H1 (cell line): ENCODE data around the gene COPG1. TPM values are rescaled to one million over a fixed set of nuclear protein-coding genes. Genes with fewer than 3 reads are reported as not detected.

Experiments
- CTCF ChIA-PET: fragments of 300-600 bp; sonication (Branson Sonifier 250); formaldehyde crosslinking; loops from one replicate; lab custom pipeline; 2021; ENCODE audit not compliant: partially characterized antibody; lab: Charles Lee
- POLR2A ChIA-PET: fragments of 300-600 bp; sonication (Branson Sonifier 250); formaldehyde crosslinking; loops from one replicate; lab custom pipeline; 2021; ENCODE audit warnings: inconsistent platforms; ENCODE audit not compliant: partially characterized antibody; lab: Charles Lee
- DNase-seq, 2 experiments: peaks; one replicate each; pipeline versions ENCODE4 v3.0.0 to v3.0.0-alpha.2; 2010 to 2022; ENCODE audit warnings: low spot score in 2 of 2, low read depth in 1 of 2, mixed read lengths in 1 of 2
- FAIRE-seq: peaks from 2 replicates; lab custom pipeline; 2011; peaks lifted over from hg19 to GRCh38; lab: Jason Lieb, UNC
- H2AFZ ChIP-seq: 2 replicates; pipeline ENCODE4 v1.8.1; 2012; ENCODE audit warnings: low read length, inconsistent platforms
- H2AK5ac ChIP-seq: 2 replicates; pipeline ENCODE4 v1.6.1; 2013; ENCODE audit warnings: low read depth, low read length
- H2BK120ac ChIP-seq: replicated peaks from 2 replicates; pipeline ENCODE3; 2013; ENCODE audit warnings: low read depth, low read length, inconsistent platforms
- H2BK12ac ChIP-seq: 2 replicates; pipeline ENCODE4 v1.6.1; 2013; ENCODE audit warnings: low read depth, low read length
- H2BK15ac ChIP-seq: 2 replicates; pipeline ENCODE4 v1.6.1; 2013; ENCODE audit warnings: low read length
- H2BK20ac ChIP-seq: 2 replicates; pipeline ENCODE4 v1.6.1; 2013; ENCODE audit warnings: low read length
- H2BK5ac ChIP-seq: 2 replicates; pipeline ENCODE4 v1.6.1; 2013; ENCODE audit warnings: low read depth, low read length
- H3K14ac ChIP-seq: 2 replicates; pipeline ENCODE4 v1.6.1; 2013; ENCODE audit warnings: inconsistent platforms; ENCODE audit not compliant: insufficient read length
- H3K18ac ChIP-seq: 2 replicates; pipeline ENCODE4 v1.6.1; 2013; ENCODE audit warnings: low read length; ENCODE audit errors: extremely low read depth
- H3K23ac ChIP-seq: 2 replicates; pipeline ENCODE4 v1.6.1; 2013; ENCODE audit warnings: inconsistent platforms; ENCODE audit not compliant: insufficient read length
- H3K23me2 ChIP-seq: 2 replicates; pipeline ENCODE4 v1.6.1; 2013; ENCODE audit warnings: low read depth, low read length
- H3K27ac ChIP-seq: 2 replicates; pipeline ENCODE4 v1.6.1; 2011; ENCODE audit warnings: low read depth, low read length, inconsistent platforms
- H3K27me3 ChIP-seq, 4 experiments: replicated peaks in 1 of 4; 1 replicate in 1 of 4; 2 replicates in 3 of 4; pipeline versions ENCODE4 v1.6.1 to v1.8.1; 2011 to 2013; ENCODE audit warnings: low read length in 3 of 4, mild to moderate bottlenecking in 3 of 4, inconsistent platforms in 2 of 4, mixed read lengths in 2 of 4, moderate library complexity in 1 of 4; ENCODE audit not compliant: control insufficient read depth in 3 of 4, insufficient read depth in 3 of 4; ENCODE audit errors: extremely low read depth in 1 of 4
- H3K36me3 ChIP-seq, 4 experiments: 2 replicates each; pipeline versions ENCODE4 v1.6.1 to v1.8.1; 2011 to 2013; ENCODE audit warnings: mild to moderate bottlenecking in 4 of 4, low read length in 3 of 4, moderate library complexity in 2 of 4, control low read depth in 1 of 4, inconsistent platforms in 1 of 4; ENCODE audit not compliant: insufficient read depth in 4 of 4, control insufficient read depth in 2 of 4
- H3K4ac ChIP-seq: replicated peaks from 2 replicates; pipeline ENCODE3; 2013; ENCODE audit warnings: low read length, low read depth, mixed read lengths, inconsistent platforms; ENCODE audit not compliant: insufficient read length
- H3K4me1 ChIP-seq, 4 experiments: replicated peaks in 1 of 4; 1 replicate in 1 of 4; 2 replicates in 3 of 4; pipeline versions ENCODE4 v1.6.1 to v1.8.1; 2011 to 2013; ENCODE audit warnings: low read length in 3 of 4, inconsistent platforms in 2 of 4, mixed read lengths in 1 of 4; ENCODE audit not compliant: insufficient read depth in 4 of 4, control insufficient read depth in 3 of 4
- H3K4me2 ChIP-seq, 2 experiments: 2 replicates each; pipeline versions ENCODE4 v1.6.1 to v1.8.1; 2011 to 2013; ENCODE audit warnings: low read depth in 2 of 2, low read length in 2 of 2, control low read depth in 1 of 2, inconsistent platforms in 1 of 2, mild to moderate bottlenecking in 1 of 2; ENCODE audit not compliant: insufficient read depth in 1 of 2
- H3K4me3 ChIP-seq, 4 experiments: fragments of 200-600, 300-600 bp in 1 of 4; sonication (generic), shearing (Covaris generic), sonication (Bioruptor Twin) in 1 of 4; 2 replicates each; pipeline versions ENCODE4 v1.5.1 to v1.8.1; 2011 to 2016; ENCODE audit warnings: low read length in 4 of 4, low read depth in 3 of 4, control low read depth in 2 of 4, inconsistent platforms in 2 of 4, mild to moderate bottlenecking in 2 of 4, mixed read lengths in 1 of 4, moderate library complexity in 1 of 4; ENCODE audit not compliant: insufficient read depth in 2 of 4; ENCODE audit errors: extremely low read depth in 1 of 4
- H3K56ac ChIP-seq: replicated peaks from 2 replicates; pipeline ENCODE3; 2013; ENCODE audit warnings: low read depth, mild to moderate bottlenecking, mixed read lengths, low read length, inconsistent platforms; ENCODE audit not compliant: insufficient read length
- H3K79me1 ChIP-seq: 2 replicates; pipeline ENCODE4 v1.6.1; 2013; ENCODE audit warnings: low read depth, low read length, control low read depth
- H3K79me2 ChIP-seq, 2 experiments: 2 replicates each; pipeline versions ENCODE4 v1.6.1 to v1.8.1; 2012 to 2013; ENCODE audit warnings: low read length in 2 of 2, mild to moderate bottlenecking in 2 of 2, inconsistent platforms in 1 of 2; ENCODE audit not compliant: insufficient read depth in 2 of 2, control insufficient read depth in 1 of 2
- H3K9ac ChIP-seq, 4 experiments: replicated peaks in 1 of 4; 1 replicate in 1 of 4; 2 replicates in 3 of 4; pipeline versions ENCODE4 v1.6.1 to v1.8.1; 2011 to 2013; ENCODE audit warnings: low read depth in 3 of 4, low read length in 3 of 4, control low read depth in 2 of 4, mild to moderate bottlenecking in 2 of 4, moderate library complexity in 2 of 4, inconsistent platforms in 1 of 4; ENCODE audit errors: extremely low read depth in 1 of 4
- H3K9me3 ChIP-seq, 2 experiments: 2 replicates each; pipeline versions ENCODE4 v1.6.1 to v1.8.1; 2012 to 2013; ENCODE audit warnings: mild to moderate bottlenecking in 2 of 2, moderate library complexity in 2 of 2, control low read depth in 1 of 2, inconsistent platforms in 1 of 2, low read depth in 1 of 2, low read length in 1 of 2, mixed read lengths in 1 of 2; ENCODE audit not compliant: insufficient read depth in 2 of 2
- H4K20me1 ChIP-seq, 2 experiments: replicated peaks in 1 of 2; 2 replicates each; pipeline versions ENCODE3 to v1.8.1; 2011 to 2013; ENCODE audit warnings: inconsistent platforms in 2 of 2, low read length in 2 of 2, mild to moderate bottlenecking in 1 of 2; ENCODE audit not compliant: insufficient read depth in 2 of 2, control insufficient read depth in 1 of 2
- H4K5ac ChIP-seq: 2 replicates; pipeline ENCODE4 v1.6.1; 2013; ENCODE audit warnings: low read length, low read depth, mixed read lengths, inconsistent platforms; ENCODE audit not compliant: insufficient read length
- H4K8ac ChIP-seq: 2 replicates; pipeline ENCODE4 v1.8.0; 2013; ENCODE audit warnings: mild to moderate bottlenecking, moderate library complexity, low read length, inconsistent platforms; ENCODE audit not compliant: insufficient read depth; ENCODE audit errors: extremely low read depth
- H4K91ac ChIP-seq: replicated peaks from 2 replicates; pipeline ENCODE3; 2013; ENCODE audit warnings: low read length, mixed read lengths, inconsistent platforms; ENCODE audit not compliant: insufficient read length
- ASH2L ChIP-seq: fragments of 200-600, 300-600 bp; sonication (generic); IDR thresholded peaks from one replicate; pipeline ENCODE4 v1.7.1; 2017; ENCODE audit warnings: low read length
- CHD2 ChIP-seq: IDR thresholded peaks from 2 replicates; pipeline ENCODE4 v1.6.1; 2012; ENCODE audit warnings: low read length, improper control_type of control experiment
- EZH2 ChIP-seq: fragments of 200-600 bp; sonication (generic); IDR thresholded peaks from 2 replicates; pipeline ENCODE4 v1.7.1; 2012; ENCODE audit warnings: low read depth, mild to moderate bottlenecking, moderate library complexity, low read length, inconsistent platforms; ENCODE audit not compliant: severe bottlenecking
- HDAC2 ChIP-seq, 2 experiments: fragments of 300-600 bp in 1 of 2; sonication (generic) in 1 of 2; IDR thresholded peaks; 2 replicates each; pipeline ENCODE4 v1.6.1; 2011 to 2012; ENCODE audit warnings: low read depth in 2 of 2, low read length in 2 of 2, mild to moderate bottlenecking in 2 of 2, moderate library complexity in 2 of 2, borderline replicate concordance in 1 of 2, inconsistent platforms in 1 of 2
- KDM4A ChIP-seq: IDR thresholded peaks from one replicate; pipeline ENCODE4 v1.7.1; 2012; ENCODE audit warnings: low read depth, mild to moderate bottlenecking, moderate library complexity, low read length, inconsistent platforms; ENCODE audit not compliant: severe bottlenecking
- POLR2A ChIP-seq, 2 experiments: IDR thresholded peaks; 1 replicate in 1 of 2; 2 replicates in 1 of 2; pipeline ENCODE4 v1.6.1; 2011; ENCODE audit warnings: low read depth in 2 of 2, low read length in 2 of 2, mild to moderate bottlenecking in 2 of 2; ENCODE audit errors: control extremely low read depth in 1 of 2
- POLR2AphosphoS5 ChIP-seq: IDR thresholded peaks from 2 replicates; pipeline ENCODE4 v1.6.1; 2011; ENCODE audit warnings: low read depth, low read length
- RBBP5 ChIP-seq: IDR thresholded peaks from 2 replicates; pipeline ENCODE4 v1.7.1; 2012; ENCODE audit warnings: low read depth, mild to moderate bottlenecking, inconsistent platforms, low read length, moderate library complexity, borderline replicate concordance
- SIX5 ChIP-seq: IDR thresholded peaks from 2 replicates; pipeline ENCODE4 v1.6.1; 2011; ENCODE audit warnings: mild to moderate bottlenecking, low read depth, low read length
- TAF7 ChIP-seq: optimal IDR thresholded peaks from 2 replicates; pipeline ENCODE3; 2011; ENCODE audit warnings: low read depth, mild to moderate bottlenecking, inconsistent platforms, low read length, moderate library complexity, borderline replicate concordance
- WGBS, 2 experiments: shearing (Covaris generic) in 1 of 2; methylation state at CpG; one replicate each; pipeline versions ENCODE4 v1.1.6 to v1.1.7; 2013 to 2015; ENCODE audit warnings: low lambda C conversion rate in 2 of 2, mixed read lengths in 2 of 2, inconsistent platforms in 1 of 2, low coverage in 1 of 2, missing lambda C conversion rate in 1 of 2; ENCODE audit not compliant: insufficient replicate concordance in 2 of 2, insufficient coverage in 1 of 2, insufficient read length in 1 of 2; ENCODE audit errors: extremely low coverage in 1 of 2, missing lambda C conversion rate in 1 of 2; 5-methylcytosine and 5-hydroxymethylcytosine counted together
- polyA plus RNA-seq, 7 experiments: library from polyadenylated mRNA; depleted of rRNA in 3 of 7; stranded (reverse) in 5 of 7; unstranded in 2 of 7; fragments of >200 nt in 5 of 7; fragments of 200-250 nt in 2 of 7; gene quantifications; 1 replicate in 5 of 7; 2 replicates in 1 of 7; 4 replicates in 1 of 7; pipeline versions ENCODE4 v1.2.1 to v1.2.3, GENCODE V29; 2011 to 2013; ENCODE audit warnings: missing spikeins in 2 of 7, mixed read lengths in 2 of 7
- total RNA-seq: library from RNA; stranded (reverse); fragmentation: NEBNext Ultra II Directional; extraction: Animal tissue kit (Norgen Biotek cat#: 25700); gene quantifications from 2 replicates; pipeline ENCODE4 v1.2.1, GENCODE V29; 2021

COPG1 gene
- total and polyA plus RNA-seq, 2 of the 8 experiments (the other 6 are each of a cell fraction or from before 2014, with no cell fraction given): 52.7 to 106 TPM

- Histone ChIP-seq H2BK12ac (0 out of 2 replicates have a peak overlapping the region, but pooled peaks have one; percentile 39), H3K23ac (no peak overlapping the region), H3K79me1 (no peaks in the 10 kb centered on the region), H3K4ac (peak overlapping the region; percentile 90), H2AFZ (no peak overlapping the region), H4K91ac (peak overlapping the region; percentile 95), H4K20me1 (peaks cover 0 to 2% of the 10 kb centered on the region in 2 experiments), H3K27me3 (no peaks in the 10 kb centered on the region), H3K27ac (peak overlapping the region; percentile 74), H3K14ac (no peak overlapping the region), H3K4me1 (peaks cover 4 to 9% (median 5%) of the 10 kb centered on the region in 4 experiments), H3K56ac (peak overlapping the region; percentile 74), H3K23me2 (peaks cover 2% of the 10 kb centered on the region; the same call in 1 of the 2 replicates), H3K9ac (peak overlapping the region; percentile 92 to 99 (median 95)), H4K8ac (peak overlapping the region; percentile 97; the same call in 1 of the 2 replicates), H2BK120ac (no peak overlapping the region), H3K4me2 (peak overlapping the region; percentile 83 to 90), H2BK20ac (0 out of 2 replicates have a peak overlapping the region, but pooled peaks have one; percentile 6), H4K5ac (peak overlapping the region; percentile 34), H3K4me3 (peak overlapping the region; percentile 78 to 99 (median 89)), H2BK5ac (peak overlapping the region; percentile 90), H3K9me3 (no peaks in the 10 kb centered on the region), H3K36me3 (peaks cover 0 to 2% (median 0%) of the 10 kb centered on the region in 4 experiments; a peak in 2 of 8 replicates), H3K79me2 (peaks cover 0 to 13% of the 10 kb centered on the region in 2 experiments; a peak in 1 of 4 replicates), H3K18ac (peak overlapping the region; percentile 83), H2BK15ac (no peak overlapping the region), H2AK5ac (no peak overlapping the region)
- DNase-seq (no peak), FAIRE-seq (no peak)
- ChIA-PET CTCF (interaction anchor here (0.8 to 6.6 kb wide), 20 partner anchors 9 to 724 kb away, joined by 3 to 73 read pairs (median 6); partner anchors contain the start of gene HMCES), POLR2A (interaction anchor here (0.5 to 6.4 kb wide), 56 partner anchors 9 to 593 kb away, joined by 3 to 112 read pairs (median 5); partner anchors contain the start of genes CNBP, COPG1, EFCAB12 and HMCES)
- WGBS, 2 experiments: 1% methylated on average over 60 of the region's 80 CpGs; no CpG with 5 or more reads in 1 of the 2 experiments
- TF ChIP-seq HDAC2 (IDR thresholded peaks at IDR 0.05; ENCODE audit: borderline replicate concordance in 1 of 2, low read depth in 2 of 2, low read length in 2 of 2) (peak in 1 of 2 experiments; percentile 3; a peak in 1 of 4 replicates), SIX5 (no peak), CHD2 (no peak), TAF7 (peak; percentile 38), POLR2AphosphoS5 (peak; percentile 88), POLR2A (IDR thresholded peaks at IDR 0.05; ENCODE audit: control extremely low read depth in 1 of 2, low read depth in 2 of 2, low read length in 2 of 2) (peak in 1 of 2 experiments; percentile 81; a peak in 2 of 3 replicates), RBBP5 (peak; percentile 49; the same call in 1 of the 2 replicates), ASH2L (peak; percentile 39), KDM4A (peak; percentile 18), EZH2 (no peak)
Observed at GRCh38 chr3:129315223-129315997, 66.0 kb downstream of the COPG1 start.
